HepG2 (cell line): ENCODE measurements around the gene DDOST. TPM values are rescaled to one million over a fixed set of nuclear protein-coding genes. Genes with fewer than 3 reads are reported as not detected.

Source experiments
- CEBPB ChIP-seq: IDR thresholded peaks from 2 replicates; pipeline ENCODE4 v1.6.1; 2011; ENCODE audit warnings: low read depth, low read length, improper control_type of control experiment, borderline replicate concordance
- DBP ChIP-seq: sonication (generic); formaldehyde crosslinking; IDR thresholded peaks from 2 replicates; pipeline ENCODE4 v1.4.0; 2020; ENCODE audit warnings: missing genetic modification reagents; ENCODE audit errors: not compliant biosample characterization
- DZIP1 ChIP-seq: sonication (generic); formaldehyde crosslinking; IDR thresholded peaks from 2 replicates; pipeline ENCODE4 v1.5.0; 2020; ENCODE audit warnings: mild to moderate bottlenecking, missing genetic modification reagents
- FOSL2 ChIP-seq: sonication (generic); formaldehyde crosslinking; IDR thresholded peaks from 2 replicates; pipeline ENCODE4 v1.4.0; 2020; ENCODE audit warnings: missing genetic modification reagents
- HES4 ChIP-seq: sonication (generic); formaldehyde crosslinking; IDR thresholded peaks from 2 replicates; pipeline ENCODE4 v1.9.0; 2021; ENCODE audit warnings: mild to moderate bottlenecking, missing genetic modification reagents, borderline replicate concordance
- HNRNPUL1 ChIP-seq: fragments of 200-400 bp; formaldehyde crosslinking; IDR thresholded peaks from 2 replicates; pipeline ENCODE4 v1.6.1; 2017; ENCODE audit warnings: low read depth, mild to moderate bottlenecking, low read length, moderate library complexity
- MED13 ChIP-seq: sonication (generic); formaldehyde crosslinking; IDR thresholded peaks from 2 replicates; pipeline ENCODE4 v1.5.0; 2020; ENCODE audit warnings: missing genetic modification reagents
- MNT ChIP-seq: fragments of 450-650 bp; IDR thresholded peaks from 2 replicates; pipeline ENCODE4 v1.6.1; 2016
- RARA ChIP-seq: IDR thresholded peaks from 2 replicates; pipeline ENCODE4 v1.6.1; 2016; ENCODE audit warnings: missing genetic modification reagents, missing compliant biosample characterization
- SMARCC2 ChIP-seq: fragments of 450-650 bp; IDR thresholded peaks from 2 replicates; pipeline ENCODE4 v1.6.1; 2017; ENCODE audit warnings: antibody characterized with exemption, mild to moderate bottlenecking
- TCF7L2 ChIP-seq: IDR thresholded peaks from 2 replicates; pipeline ENCODE4 v1.6.1; 2011; ENCODE audit warnings: mild to moderate bottlenecking, low read depth, low read length, moderate library complexity
- ZBTB33 ChIP-seq: sonication (generic); formaldehyde crosslinking; IDR thresholded peaks from 2 replicates; pipeline ENCODE4 v1.4.0; 2020; ENCODE audit warnings: missing genetic modification reagents
- ZBTB43 ChIP-seq: sonication (generic); formaldehyde crosslinking; conservative IDR thresholded peaks from 2 replicates; pipeline ENCODE4 v1.4.0; 2020; ENCODE audit warnings: missing genetic modification reagents
- ZNF362 ChIP-seq: sonication (generic); formaldehyde crosslinking; IDR thresholded peaks from 2 replicates; pipeline ENCODE4 v1.4.0; 2020; ENCODE audit warnings: missing genetic modification reagents, mild to moderate bottlenecking, borderline replicate concordance
- ZNF550 ChIP-seq: sonication (generic); formaldehyde crosslinking; IDR thresholded peaks from 2 replicates; pipeline ENCODE4 v1.4.0; 2020; ENCODE audit warnings: mild to moderate bottlenecking, missing genetic modification reagents, borderline replicate concordance
- ZNF800 ChIP-seq: sonication (generic); formaldehyde crosslinking; IDR thresholded peaks from 2 replicates; pipeline ENCODE4 v1.4.0; 2020; ENCODE audit warnings: missing genetic modification reagents
- ZSCAN25 ChIP-seq: sonication (generic); formaldehyde crosslinking; IDR thresholded peaks from 2 replicates; pipeline ENCODE4 v1.8.0; 2022; ENCODE audit warnings: mild to moderate bottlenecking, missing genetic modification reagents
- polyA plus RNA-seq, 8 experiments: library from polyadenylated mRNA; depleted of rRNA in 3 of 8; stranded (reverse) in 7 of 8; unstranded in 1 of 8; fragments of >200 nt; fragmentation: Illumina TruSeq in 4 of 8; extraction: Trizol in 4 of 8; gene quantifications; 2 replicates each; pipeline versions ENCODE4 v1.2.1 to v1.2.3, GENCODE V29; 2011 to 2016; ENCODE audit warnings: low read depth in 4 of 8, missing spikeins in 1 of 8, mixed read lengths in 1 of 8; ENCODE audit not compliant: insufficient read depth in 1 of 8
- total RNA-seq, 5 experiments: library from RNA; depleted of rRNA; stranded (reverse); fragments of >200 nt; fragmentation: Illumina TruSeq; extraction: Trizol; gene quantifications; 2 replicates each; pipeline ENCODE4 v1.2.3, GENCODE V29; 2016; ENCODE audit warnings: low read depth in 1 of 5

DDOST gene
- total and polyA plus RNA-seq, 2 of the 13 experiments (the other 11 are each of a cell fraction or from before 2014, with no cell fraction given), result 335 to 494 TPM

GRCh38 chr1:20698195-20698910 is 37.2 kb upstream of the DDOST start (continued):
- TF ChIP-seq MED13 (CRISPR knock-in tag) (no peak), DZIP1 (CRISPR knock-in tag) (no peak), SMARCC2 (no peak), CEBPB (no peak), ZSCAN25 (CRISPR knock-in tag) (no peak), ZNF550 (CRISPR knock-in tag) (no peak), TCF7L2 (no peak), ZBTB33 (CRISPR knock-in tag) (peak; percentile 44; the same call in 1 of the 2 replicates), ZNF362 (CRISPR knock-in tag) (no peak), ZNF800 (CRISPR knock-in tag) (no peak), FOSL2 (CRISPR knock-in tag) (0 out of 2 replicates have a peak, but pooled peaks have one; percentile 20), MNT (peak; percentile 77), RARA (CRISPR knock-in tag) (no peak), HES4 (CRISPR knock-in tag) (no peak), HNRNPUL1 (no peak), DBP (CRISPR knock-in tag) (no peak), ZBTB43 (CRISPR knock-in tag) (no peak)
